Hepatocyte (in vitro differentiated cells): ENCODE data around the gene RTP1. TPM values are rescaled to one million over a fixed set of nuclear protein-coding genes. Genes with fewer than 3 reads are reported as not detected.

Source experiments
- DNase-seq: peaks from one replicate; pipeline ENCODE4 v3.0.0-alpha.2; 2016; ENCODE audit warnings: low spot score
- H2AFZ ChIP-seq: fragments of 200-600 bp; sonication (generic); 2 replicates; pipeline ENCODE4 v1.6.0; 2016; ENCODE audit warnings: antibody characterized with exemption, mild to moderate bottlenecking
- H3K27ac ChIP-seq: fragments of 200-600 bp; sonication (generic); 2 replicates; pipeline ENCODE4 v1.5.1; 2016; ENCODE audit warnings: mild to moderate bottlenecking
- H3K27me3 ChIP-seq: fragments of 200-600 bp; sonication (generic); 2 replicates; pipeline ENCODE4 v1.6.1; 2016
- H3K36me3 ChIP-seq: fragments of 200-600 bp; sonication (generic); replicated peaks from 2 replicates; pipeline ENCODE4 v1.5.1; 2016; ENCODE audit warnings: low read depth; ENCODE audit not compliant: insufficient read depth
- H3K4me1 ChIP-seq: fragments of 200-600 bp; sonication (generic); 2 replicates; pipeline ENCODE4 v1.5.1; 2016; ENCODE audit warnings: mild to moderate bottlenecking, moderate library complexity; ENCODE audit not compliant: insufficient read depth
- H3K4me2 ChIP-seq: fragments of 200-600 bp; sonication (generic); 2 replicates; pipeline ENCODE4 v1.6.0; 2016
- H3K4me3 ChIP-seq: fragments of 200-600 bp; sonication (generic); 2 replicates; pipeline ENCODE4 v1.5.1; 2016; ENCODE audit warnings: mild to moderate bottlenecking
- H3K79me2 ChIP-seq: fragments of 200-600 bp; sonication (generic); 2 replicates; pipeline ENCODE4 v1.6.0; 2017; ENCODE audit warnings: mild to moderate bottlenecking
- H3K9me2 ChIP-seq: fragments of 200-600 bp; sonication (generic); replicated peaks from 2 replicates; pipeline ENCODE4 v1.6.0; 2017; ENCODE audit warnings: mild to moderate bottlenecking; ENCODE audit not compliant: insufficient read depth
- H3K9me3 ChIP-seq: fragments of 200-600 bp; sonication (generic); 2 replicates; pipeline ENCODE4 v1.5.1; 2016; ENCODE audit warnings: low read depth, mild to moderate bottlenecking
- H4K20me1 ChIP-seq: fragments of 200-600 bp; sonication (generic); 2 replicates; pipeline ENCODE4 v1.6.0; 2016; ENCODE audit warnings: mild to moderate bottlenecking; ENCODE audit not compliant: insufficient read depth, poor library complexity, severe bottlenecking
- EZH2 ChIP-seq: fragments of 200-600 bp; sonication (generic); IDR thresholded peaks from 2 replicates; pipeline ENCODE4 v1.6.1; 2016; ENCODE audit warnings: antibody characterized with exemption, mild to moderate bottlenecking, borderline replicate concordance
- EZH2phosphoT487 ChIP-seq: fragments of 200-600 bp; sonication (generic); IDR thresholded peaks from one replicate; pipeline ENCODE4 v1.6.1; 2018; ENCODE audit warnings: antibody characterized with exemption, mild to moderate bottlenecking, low read depth, moderate library complexity; ENCODE audit not compliant: unreplicated experiment, severe bottlenecking
- WGBS: methylation state at CpG from one replicate; pipeline ENCODE4 v1.1.6; 2016; ENCODE audit warnings: low lambda C conversion rate; ENCODE audit errors: missing lambda C conversion rate; 5-methylcytosine and 5-hydroxymethylcytosine counted together
- polyA plus RNA-seq: library from polyadenylated mRNA; unstranded; fragments of >200 nt; fragmentation: Nextera tagmentation; extraction: Ambion mirVana; gene quantifications from 2 replicates; pipeline ENCODE4 v1.2.1, GENCODE V29; 2016
- total RNA-seq: library from RNA; depleted of rRNA; stranded (reverse); fragments of >200 nt; gene quantifications from 2 replicates; pipeline ENCODE4 v1.2.3, GENCODE V29; 2014
- TF ChIP-seq, protein P1 (sequence below): fragments of 200-600 bp; sonication (generic); IDR thresholded peaks from 2 replicates; pipeline ENCODE4 v1.5.1; 2016; ENCODE audit warnings: antibody characterized with exemption, mild to moderate bottlenecking; ENCODE audit not compliant: poor library complexity

The RTP1 gene
- total and polyA plus RNA-seq, 2 experiments from 2014 or later = not detected

- no peaks in the 10 kb centered on the region for H3K36me3 ChIP-seq
- H4K20me1 ChIP-seq = no peaks in the 10 kb centered on the region
- no peak overlapping the region for H3K27ac ChIP-seq
- H3K9me3 ChIP-seq = no peaks in the 10 kb centered on the region
- DNase-seq = no peak
- 68% methylated on average over 6 of the region's 6 CpGs for WGBS
- no peaks in the 10 kb centered on the region for H3K27me3 ChIP-seq
- no peak for TF ChIP-seq EZH2phosphoT487
- TF ChIP-seq, protein P1, sequence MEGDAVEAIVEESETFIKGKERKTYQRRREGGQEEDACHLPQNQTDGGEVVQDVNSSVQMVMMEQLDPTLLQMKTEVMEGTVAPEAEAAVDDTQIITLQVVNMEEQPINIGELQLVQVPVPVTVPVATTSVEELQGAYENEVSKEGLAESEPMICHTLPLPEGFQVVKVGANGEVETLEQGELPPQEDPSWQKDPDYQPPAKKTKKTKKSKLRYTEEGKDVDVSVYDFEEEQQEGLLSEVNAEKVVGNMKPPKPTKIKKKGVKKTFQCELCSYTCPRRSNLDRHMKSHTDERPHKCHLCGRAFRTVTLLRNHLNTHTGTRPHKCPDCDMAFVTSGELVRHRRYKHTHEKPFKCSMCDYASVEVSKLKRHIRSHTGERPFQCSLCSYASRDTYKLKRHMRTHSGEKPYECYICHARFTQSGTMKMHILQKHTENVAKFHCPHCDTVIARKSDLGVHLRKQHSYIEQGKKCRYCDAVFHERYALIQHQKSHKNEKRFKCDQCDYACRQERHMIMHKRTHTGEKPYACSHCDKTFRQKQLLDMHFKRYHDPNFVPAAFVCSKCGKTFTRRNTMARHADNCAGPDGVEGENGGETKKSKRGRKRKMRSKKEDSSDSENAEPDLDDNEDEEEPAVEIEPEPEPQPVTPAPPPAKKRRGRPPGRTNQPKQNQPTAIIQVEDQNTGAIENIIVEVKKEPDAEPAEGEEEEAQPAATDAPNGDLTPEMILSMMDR = no peak
- TF ChIP-seq EZH2 = no peak
- H3K9me2 ChIP-seq = no peaks in the 10 kb centered on the region
- H2AFZ ChIP-seq = no peak overlapping the region
- no peak overlapping the region for H3K4me3 ChIP-seq
- no peak overlapping the region for H3K4me2 ChIP-seq
- no peaks in the 10 kb centered on the region for H3K4me1 ChIP-seq
- H3K79me2 ChIP-seq = no peaks in the 10 kb centered on the region
These were observed 34.9 kb upstream of the RTP1 start for GRCh38 chr3:187162265-187162953.

- H3K79me2 ChIP-seq = no peaks in the 10 kb centered on the region
- peak; percentile 81 for DNase-seq
- no peaks in the 10 kb centered on the region for H3K27me3 ChIP-seq
- no peaks in the 10 kb centered on the region for H3K9me2 ChIP-seq
- no peaks in the 10 kb centered on the region for H4K20me1 ChIP-seq
- no peak overlapping the region for H3K4me2 ChIP-seq
- no peaks in the 10 kb centered on the region for H3K4me1 ChIP-seq
- H3K9me3 ChIP-seq = no peaks in the 10 kb centered on the region
- TF ChIP-seq EZH2phosphoT487 = no peak
- TF ChIP-seq, protein P1 = peak; percentile 75
- no peak overlapping the region for H3K4me3 ChIP-seq
- H3K36me3 ChIP-seq = no peaks in the 10 kb centered on the region
- H3K27ac ChIP-seq = no peak overlapping the region
- WGBS = 0% methylated on average over 3 of the region's 3 CpGs
- no peak overlapping the region for H2AFZ ChIP-seq
These were observed 32.1 kb upstream of the RTP1 start for GRCh38 chr3:187165144-187165543.

DNA sequence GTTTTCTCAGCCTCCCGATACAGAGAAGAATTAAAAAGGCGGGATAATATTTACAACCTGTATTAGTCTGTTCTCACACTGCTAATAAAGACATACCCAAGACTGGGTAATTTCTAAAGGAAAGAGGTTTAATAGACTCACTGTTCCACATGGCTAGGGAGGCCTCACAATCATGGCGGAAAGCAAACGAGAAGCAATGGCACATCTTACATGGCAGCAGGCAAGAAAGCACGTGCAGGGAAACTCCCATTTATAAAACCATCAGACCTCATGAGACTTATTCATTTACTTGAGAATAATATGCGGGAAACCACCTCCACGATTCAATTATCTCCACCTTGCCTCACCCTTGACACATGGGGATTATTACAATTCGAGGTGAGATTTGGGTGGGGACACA, 30.5 kb upstream of the RTP1 start:
- Histone ChIP-seq H3K4me2 (no peak overlapping the region), H3K9me2 (no peaks in the 10 kb centered on the region), H3K4me1 (no peaks in the 10 kb centered on the region), H3K4me3 (no peak overlapping the region), H3K27me3 (no peaks in the 10 kb centered on the region), H3K9me3 (no peaks in the 10 kb centered on the region), H3K79me2 (no peaks in the 10 kb centered on the region), H2AFZ (no peak overlapping the region), H4K20me1 (no peaks in the 10 kb centered on the region), H3K36me3 (no peaks in the 10 kb centered on the region), H3K27ac (no peak overlapping the region)
- DNase-seq = no peak
- TF ChIP-seq EZH2phosphoT487 = no peak
- no peak for TF ChIP-seq EZH2
- TF ChIP-seq, protein P1 = no peak
- WGBS = 91% methylated on average over 8 of the region's 8 CpGs
